Gastrocnemius medialis (tissue), 4 donors: ENCODE measurements around the gene FNDC11. TPM values are rescaled to one million over a fixed set of nuclear protein-coding genes. Genes with fewer than 3 reads are reported as not detected.

Experiments used
- ATAC-seq, 2 donors: fragments of 150-250 bp; one replicate each; pipeline ENCODE4 v1.9.1; 2016
- DNase-seq, 2 donors: peaks; one replicate each; pipeline ENCODE4 v3.0.0-alpha.2; 2019
- H3K27ac ChIP-seq, 4 donors: fragments of 200-600 bp; sonication (generic); 1 replicate in 1 of 4; 2 replicates in 3 of 4; pipeline ENCODE4 v1.5.1; 2016 to 2018; ENCODE audit warnings: mild to moderate bottlenecking in 2 of 4, moderate library complexity in 1 of 4
- H3K27me3 ChIP-seq, 3 donors: fragments of 200-600 bp; sonication (generic) in 2 of 3; 1 replicate in 1 of 3; 2 replicates in 2 of 3; pipeline versions ENCODE4 v1.5.1 to v1.6.0; 2016 to 2019; ENCODE audit warnings: mild to moderate bottlenecking in 1 of 3, moderate library complexity in 1 of 3
- H3K36me3 ChIP-seq, 2 donors: fragments of 200-600 bp; sonication (generic) in 1 of 2; one replicate each; pipeline ENCODE4 v1.5.1; 2017 to 2018
- H3K4me1 ChIP-seq, 2 donors: fragments of 200-600 bp; sonication (generic) in 1 of 2; one replicate each; pipeline ENCODE4 v1.5.1; 2016 to 2017; ENCODE audit warnings: mild to moderate bottlenecking in 2 of 2
- H3K4me3 ChIP-seq, 4 donors: fragments of 200-600 bp; sonication (generic) in 3 of 4; 1 replicate in 1 of 4; 2 replicates in 3 of 4; pipeline ENCODE4 v1.5.1; 2016 to 2019; ENCODE audit warnings: mild to moderate bottlenecking in 2 of 4
- H3K9me3 ChIP-seq, 3 donors: fragments of 200-600 bp; sonication (generic) in 2 of 3; 1 replicate in 1 of 3; 2 replicates in 2 of 3; pipeline ENCODE4 v1.5.1; 2016 to 2019
- POLR2A ChIP-seq, 2 donors: fragments of 450-650 bp; IDR thresholded peaks; one replicate each; pipeline ENCODE4 v1.6.1; 2017; ENCODE audit warnings: antibody characterized with exemption in 2 of 2, mild to moderate bottlenecking in 2 of 2, moderate library complexity in 2 of 2
- in situ Hi-C, 4 donors: fragments of 200-750 bp; cut with MboI; loops; one replicate each; pipeline versions ENCODE4 v1.15.0 to v1.8.0; 2017; ENCODE audit warnings: low sequenced_read_pairs in 4 of 4
- intact Hi-C: fragments of 100-400 bp; cut with DNase I; formaldehyde crosslinking; loops from one replicate; pipeline ENCODE4 v1.15.1; 2023; ENCODE audit warnings: low total_unique reads
- total RNA-seq, 4 donors: library from RNA; depleted of rRNA; stranded (reverse); fragments of >200 nt; gene quantifications; one replicate each; pipeline versions ENCODE4 v1.1.0 to v1.2.3, GENCODE V29; 2016
- TF ChIP-seq, protein P1 (sequence below), 5 experiments: fragments of 450-650 bp in 3 of 5; fragments of 200-600 bp in 2 of 5; sonication (generic) in 2 of 5; IDR thresholded peaks in 4 of 5; conservative IDR thresholded peaks in 1 of 5; 1 replicate in 4 of 5; 2 replicates in 1 of 5; pipeline ENCODE4 v1.5.1; 2016 to 2019; ENCODE audit warnings: antibody characterized with exemption in 5 of 5, mild to moderate bottlenecking in 3 of 5, moderate library complexity in 3 of 5

The FNDC11 gene
- under 1 TPM in 1 of 4 donors, not detected in 3; 0.13 TPM for total RNA-seq

- peak within 1 kb of the TSS in 1 of 4 donors; percentile 41 for H3K27ac ChIP-seq
Observed at GRCh38 chr20:63553933-63554290, at the start of gene FNDC11. TSS of gene FNDC11 (plus strand) at chr20:63554159. CDS start at chr20:63555664, 1,505 bp downstream.

GRCh38 chr20:63504642-63505041 lies 49.3 kb upstream of the FNDC11 start:
- H3K27me3 ChIP-seq: no peaks in the 10 kb centered on the region
- H3K4me3 ChIP-seq: no peak overlapping the region
- H3K4me1 ChIP-seq: peaks cover 26 to 30% of the 10 kb centered on the region in 2 donors
- intact Hi-C loops (no loop called here), in situ Hi-C loops (no loop called here)
- no peaks in the 10 kb centered on the region for H3K36me3 ChIP-seq
- TF ChIP-seq, protein P1, sequence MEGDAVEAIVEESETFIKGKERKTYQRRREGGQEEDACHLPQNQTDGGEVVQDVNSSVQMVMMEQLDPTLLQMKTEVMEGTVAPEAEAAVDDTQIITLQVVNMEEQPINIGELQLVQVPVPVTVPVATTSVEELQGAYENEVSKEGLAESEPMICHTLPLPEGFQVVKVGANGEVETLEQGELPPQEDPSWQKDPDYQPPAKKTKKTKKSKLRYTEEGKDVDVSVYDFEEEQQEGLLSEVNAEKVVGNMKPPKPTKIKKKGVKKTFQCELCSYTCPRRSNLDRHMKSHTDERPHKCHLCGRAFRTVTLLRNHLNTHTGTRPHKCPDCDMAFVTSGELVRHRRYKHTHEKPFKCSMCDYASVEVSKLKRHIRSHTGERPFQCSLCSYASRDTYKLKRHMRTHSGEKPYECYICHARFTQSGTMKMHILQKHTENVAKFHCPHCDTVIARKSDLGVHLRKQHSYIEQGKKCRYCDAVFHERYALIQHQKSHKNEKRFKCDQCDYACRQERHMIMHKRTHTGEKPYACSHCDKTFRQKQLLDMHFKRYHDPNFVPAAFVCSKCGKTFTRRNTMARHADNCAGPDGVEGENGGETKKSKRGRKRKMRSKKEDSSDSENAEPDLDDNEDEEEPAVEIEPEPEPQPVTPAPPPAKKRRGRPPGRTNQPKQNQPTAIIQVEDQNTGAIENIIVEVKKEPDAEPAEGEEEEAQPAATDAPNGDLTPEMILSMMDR (IDR thresholded peaks at IDR 0.05 in 4 of 5, conservative IDR thresholded peaks at IDR 0.05 in 1 of 5): no peak
- TF ChIP-seq POLR2A (IDR thresholded peaks at IDR 0.05): no peak
- H3K9me3 ChIP-seq: no peaks in the 10 kb centered on the region
- H3K27ac ChIP-seq: no peak overlapping the region
- DNase-seq (no peak), ATAC-seq (no peak)

More at GRCh38 chr20:63553933-63554290, at the start of gene FNDC11:
- peak within 1 kb of the TSS; percentile 50 to 65 (median 56) for H3K4me3 ChIP-seq
- no peaks in the 10 kb centered on the region for H3K36me3 ChIP-seq
- ATAC-seq: no peak
- no peak for DNase-seq
- intact Hi-C loops (no loop called here), in situ Hi-C loops (no loop called here)
- no peak for TF ChIP-seq POLR2A (IDR thresholded peaks at IDR 0.05)
- TF ChIP-seq, protein P1 (IDR thresholded peaks at IDR 0.05 in 4 of 5, conservative IDR thresholded peaks at IDR 0.05 in 1 of 5): no peak
- no peaks in the 10 kb centered on the region for H3K9me3 ChIP-seq
- H3K27me3 ChIP-seq: peaks cover 18 to 29% (median 23%) of the 10 kb centered on the region in 3 donors
- no peaks in the 10 kb centered on the region for H3K4me1 ChIP-seq

GRCh38 chr20:63505281-63505680 lies 48.7 kb upstream of the FNDC11 start:
- no peak overlapping the region for H3K27ac ChIP-seq
- TF ChIP-seq, protein P1 (IDR thresholded peaks at IDR 0.05 in 4 of 5, conservative IDR thresholded peaks at IDR 0.05 in 1 of 5): no peak
- no peak for TF ChIP-seq POLR2A (IDR thresholded peaks at IDR 0.05)
- intact Hi-C loops: no loop called here
- ATAC-seq: no peak
- H3K9me3 ChIP-seq: no peaks in the 10 kb centered on the region
- H3K4me1 ChIP-seq: peaks cover 26% of the 10 kb centered on the region in 2 donors
- in situ Hi-C loops: no loop called here
- no peaks in the 10 kb centered on the region for H3K36me3 ChIP-seq
- DNase-seq: peak in 1 of 2 donors; percentile 6
- H3K4me3 ChIP-seq: no peak overlapping the region
- no peaks in the 10 kb centered on the region for H3K27me3 ChIP-seq

DNA sequence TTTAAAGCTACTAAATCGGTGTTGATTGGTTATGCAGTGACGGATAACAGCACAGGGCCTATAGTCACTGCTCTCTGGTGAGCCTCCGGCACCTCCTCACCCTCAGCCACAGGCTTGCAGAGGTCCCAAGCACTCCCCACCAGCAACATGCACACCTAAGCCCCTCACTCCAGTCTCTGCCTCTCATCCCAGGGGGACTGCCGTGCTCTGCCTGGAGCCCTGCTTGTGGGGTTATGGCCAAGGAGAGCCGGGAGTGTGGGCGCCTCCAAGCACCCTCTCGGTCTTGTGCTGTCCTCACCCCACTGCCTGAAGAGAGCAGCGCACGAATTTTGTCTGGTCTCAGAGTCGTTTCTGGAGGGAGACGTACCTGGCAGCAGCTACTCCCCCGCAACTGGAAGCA lies 48.2 kb upstream of the FNDC11 start:
- no peaks in the 10 kb centered on the region for H3K36me3 ChIP-seq
- in situ Hi-C loops: no loop called here

DNA sequence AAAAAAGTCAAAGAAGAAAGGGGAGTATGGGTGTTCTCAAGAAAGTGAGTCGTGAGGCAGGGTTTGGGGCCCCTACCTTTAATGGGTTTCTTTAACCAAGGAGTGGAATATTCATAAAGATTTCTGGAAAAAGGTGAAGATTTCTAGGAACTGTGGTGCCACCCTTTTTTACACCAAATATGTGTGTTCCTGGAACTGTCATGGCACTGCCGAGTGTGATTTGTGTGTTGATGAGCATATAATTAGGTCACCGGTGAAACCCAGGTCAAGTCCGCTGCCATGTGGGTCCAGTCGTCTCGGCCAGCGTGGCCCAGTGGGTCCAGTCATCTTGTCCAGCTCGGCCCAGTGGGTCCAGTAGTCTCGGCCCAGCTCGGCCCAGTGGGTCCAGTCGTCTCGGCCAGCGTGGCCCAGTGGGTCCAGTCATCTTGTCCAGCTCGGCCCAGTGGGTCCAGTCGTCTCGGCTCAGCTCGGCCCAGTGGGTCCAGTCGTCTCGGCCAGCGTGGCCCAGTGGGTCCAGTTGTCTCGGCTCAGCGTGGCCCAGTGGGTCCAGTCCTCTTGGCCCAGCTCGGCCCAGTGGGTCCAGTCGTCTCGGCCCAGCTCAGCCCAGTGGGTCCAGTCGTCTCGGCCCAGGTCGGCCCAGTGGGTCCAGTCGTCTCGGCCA lies 46.7 kb upstream of the FNDC11 start:
- in situ Hi-C loops (no loop called here), intact Hi-C loops (no loop called here)
- Histone ChIP-seq H3K9me3 (no peaks in the 10 kb centered on the region), H3K27ac (no peak overlapping the region), H3K4me1 (peaks cover 14% of the 10 kb centered on the region in 2 donors), H3K36me3 (no peaks in the 10 kb centered on the region), H3K27me3 (no peaks in the 10 kb centered on the region), H3K4me3 (no peak overlapping the region)
- no peak for ATAC-seq
- DNase-seq: peak in 1 of 2 donors; percentile 8
- TF ChIP-seq, protein P1 (IDR thresholded peaks at IDR 0.05 in 4 of 5, conservative IDR thresholded peaks at IDR 0.05 in 1 of 5): no peak
- TF ChIP-seq POLR2A (IDR thresholded peaks at IDR 0.05): no peak

More for the DNA sequence above, 48.2 kb upstream of the FNDC11 start:
- Histone ChIP-seq H3K4me3 (no peak overlapping the region), H3K4me1 (peaks cover 24 to 26% of the 10 kb centered on the region in 2 donors), H3K27ac (peak overlapping the region in 1 of 4 donors; percentile 43), H3K27me3 (no peaks in the 10 kb centered on the region), H3K9me3 (no peaks in the 10 kb centered on the region)
- no peak for TF ChIP-seq POLR2A (IDR thresholded peaks at IDR 0.05)
- ATAC-seq (no peak), DNase-seq (no peak)
- intact Hi-C loops: no loop called here
